HEK293 (cell line): Measurements from ENCODE around the gene CD1C.
"Not testable (repeated sequence)": the region's sequence is repeated elsewhere in the genome, so short reads cannot be mapped to it uniquely, and the experiment has no call there.

Experiments used
- CTCF ChIA-PET: fragments of 350-600 bp; formaldehyde crosslinking; extraction: SDS; loops from one replicate; lab custom pipeline; 2021; ENCODE audit warnings: antibody characterized with exemption; lab: Yijun Ruan, JAX
- POLR2A ChIA-PET: fragments of 300-600 bp; formaldehyde crosslinking; extraction: SDS; loops from one replicate; lab custom pipeline; 2020; ENCODE audit warnings: antibody characterized with exemption, inconsistent platforms; lab: Yijun Ruan, JAX
- H3K27ac ChIP-seq: fragments of 200-500 bp; sonication (Bioruptor generic); 2 replicates; pipeline ENCODE4 v1.5.1; 2014; ENCODE audit warnings: low read depth, low read length, control low read depth, inconsistent platforms; ENCODE audit errors: extremely low read depth
- H3K36me3 ChIP-seq, 2 experiments: fragments of 200-500 bp in 1 of 2; sonication (Bioruptor generic) in 1 of 2; 1 replicate in 1 of 2; 2 replicates in 1 of 2; pipeline ENCODE4 v1.5.1; 2014 to 2017; ENCODE audit warnings: inconsistent platforms in 2 of 2, low read length in 2 of 2; ENCODE audit not compliant: control insufficient read depth in 2 of 2, insufficient read depth in 1 of 2
- H3K4me1 ChIP-seq: fragments of 200-500 bp; sonication (Bioruptor generic); 2 replicates; pipeline ENCODE4 v1.5.1; 2014; ENCODE audit warnings: mild to moderate bottlenecking, low read length, inconsistent platforms; ENCODE audit not compliant: control insufficient read depth, insufficient read depth
- H3K4me3 ChIP-seq: 2 replicates; pipeline ENCODE4 v1.5.1; 2011; ENCODE audit warnings: low read depth, mild to moderate bottlenecking, control low read depth, low read length, moderate library complexity
- H3K9me3 ChIP-seq: fragments of 200-500 bp; sonication (Bioruptor generic); 2 replicates; pipeline ENCODE4 v1.5.1; 2014; ENCODE audit warnings: low read depth, low read length, inconsistent platforms; ENCODE audit not compliant: control insufficient read depth, insufficient read depth
- ATF2 ChIP-seq: fragments of 450-650 bp; formaldehyde crosslinking; IDR thresholded peaks from 2 replicates; pipeline ENCODE4 v1.5.1; 2016; ENCODE audit warnings: missing biosample characterization, missing genetic modification characterization, low read depth
- BCL11A ChIP-seq: fragments of 450-650 bp; formaldehyde crosslinking; IDR thresholded peaks from 2 replicates; pipeline ENCODE4 v1.5.1; 2016; ENCODE audit warnings: low read depth, missing biosample characterization, missing genetic modification characterization
- HIC1 ChIP-seq: fragments of 450-650 bp; formaldehyde crosslinking; IDR thresholded peaks from 2 replicates; pipeline ENCODE4 v1.5.1; 2016; ENCODE audit warnings: missing biosample characterization, missing genetic modification characterization
- KLF16 ChIP-seq: fragments of 450-650 bp; formaldehyde crosslinking; IDR thresholded peaks from 2 replicates; pipeline ENCODE4 v1.5.1; 2017; ENCODE audit warnings: missing biosample characterization, missing genetic modification characterization
- OSR2 ChIP-seq: fragments of 450-650 bp; formaldehyde crosslinking; IDR thresholded peaks from 2 replicates; pipeline ENCODE4 v1.5.1; 2016; ENCODE audit warnings: missing biosample characterization, missing genetic modification characterization
- YY2 ChIP-seq: fragments of 450-650 bp; formaldehyde crosslinking; IDR thresholded peaks from 2 replicates; pipeline ENCODE4 v1.5.1; 2016; ENCODE audit warnings: missing biosample characterization, missing genetic modification characterization
- ZNF121 ChIP-seq: fragments of 450-650 bp; formaldehyde crosslinking; IDR thresholded peaks from 2 replicates; pipeline ENCODE4 v1.5.1; 2016; ENCODE audit warnings: missing biosample characterization, missing genetic modification characterization
- ZNF169 ChIP-seq: fragments of 450-650 bp; formaldehyde crosslinking; IDR thresholded peaks from 2 replicates; pipeline ENCODE4 v1.5.1; 2016; ENCODE audit warnings: missing biosample characterization, missing genetic modification characterization
- ZNF335 ChIP-seq: fragments of 450-650 bp; formaldehyde crosslinking; conservative IDR thresholded peaks from 2 replicates; pipeline ENCODE4 v1.5.1; 2016; ENCODE audit warnings: missing biosample characterization, missing genetic modification characterization
- ZNF529 ChIP-seq: fragments of 450-650 bp; formaldehyde crosslinking; IDR thresholded peaks from 2 replicates; pipeline ENCODE4 v1.5.1; 2017; ENCODE audit warnings: missing genetic modification characterization, missing biosample characterization; ENCODE audit not compliant: insufficient replicate concordance
- ZNF530 ChIP-seq: fragments of 450-650 bp; formaldehyde crosslinking; IDR thresholded peaks from 2 replicates; pipeline ENCODE4 v1.5.1; 2016; ENCODE audit warnings: low read depth, missing biosample characterization, missing genetic modification characterization
- ZNF600 ChIP-seq: fragments of 450-650 bp; formaldehyde crosslinking; IDR thresholded peaks from 2 replicates; pipeline ENCODE4 v1.5.1; 2016; ENCODE audit warnings: missing biosample characterization, missing genetic modification characterization
- TF ChIP-seq, protein P1 (sequence below): fragments of 450-650 bp; formaldehyde crosslinking; IDR thresholded peaks from 2 replicates; pipeline ENCODE4 v1.5.1; 2017; ENCODE audit warnings: missing biosample characterization, missing genetic modification characterization
- TF ChIP-seq, protein P2 (sequence below): fragments of 450-650 bp; formaldehyde crosslinking; IDR thresholded peaks from 2 replicates; pipeline ENCODE4 v1.5.1; 2016; ENCODE audit warnings: missing biosample characterization, missing genetic modification characterization
- TF ChIP-seq, protein P3 (sequence below): fragments of 450-650 bp; formaldehyde crosslinking; IDR thresholded peaks from 2 replicates; pipeline ENCODE4 v1.5.1; 2016; ENCODE audit warnings: missing biosample characterization, missing genetic modification characterization
- TF ChIP-seq, protein P4 (sequence below): fragments of 450-650 bp; formaldehyde crosslinking; IDR thresholded peaks from 2 replicates; pipeline ENCODE4 v1.5.1; 2016; ENCODE audit warnings: missing biosample characterization, missing genetic modification characterization
- TF ChIP-seq, protein P5 (sequence below): fragments of 450-650 bp; IDR thresholded peaks from 2 replicates; pipeline ENCODE4 v1.5.1; 2018; ENCODE audit warnings: missing biosample characterization, mild to moderate bottlenecking, missing genetic modification characterization

CD1C gene

DNA sequence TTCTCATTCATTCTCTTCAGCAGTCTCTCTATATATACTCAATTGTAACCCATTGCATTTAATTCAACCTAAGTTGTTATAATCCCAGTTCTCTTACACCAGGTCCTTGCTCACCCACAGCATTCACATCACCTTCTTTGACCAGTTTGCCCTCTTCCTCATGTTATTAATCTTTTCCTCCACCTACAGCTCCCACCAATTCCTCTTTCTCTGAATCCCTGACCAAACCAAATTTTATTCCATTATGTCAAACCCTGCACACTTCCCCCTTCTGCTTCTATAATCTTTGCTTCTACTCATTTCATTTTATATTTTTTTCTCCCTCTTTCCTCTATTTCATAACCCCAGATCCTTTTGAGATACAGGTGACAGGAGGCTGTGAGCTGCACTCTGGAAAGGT is 34.1 kb upstream of the CD1C start:
- no peaks in the 10 kb centered on the region for H3K9me3 ChIP-seq
- no peaks in the 10 kb centered on the region for H3K4me1 ChIP-seq
- no peak overlapping the region for H3K27ac ChIP-seq
- ChIA-PET CTCF (no interaction called here), POLR2A (no interaction called here)
- TF ChIP-seq, protein P1, sequence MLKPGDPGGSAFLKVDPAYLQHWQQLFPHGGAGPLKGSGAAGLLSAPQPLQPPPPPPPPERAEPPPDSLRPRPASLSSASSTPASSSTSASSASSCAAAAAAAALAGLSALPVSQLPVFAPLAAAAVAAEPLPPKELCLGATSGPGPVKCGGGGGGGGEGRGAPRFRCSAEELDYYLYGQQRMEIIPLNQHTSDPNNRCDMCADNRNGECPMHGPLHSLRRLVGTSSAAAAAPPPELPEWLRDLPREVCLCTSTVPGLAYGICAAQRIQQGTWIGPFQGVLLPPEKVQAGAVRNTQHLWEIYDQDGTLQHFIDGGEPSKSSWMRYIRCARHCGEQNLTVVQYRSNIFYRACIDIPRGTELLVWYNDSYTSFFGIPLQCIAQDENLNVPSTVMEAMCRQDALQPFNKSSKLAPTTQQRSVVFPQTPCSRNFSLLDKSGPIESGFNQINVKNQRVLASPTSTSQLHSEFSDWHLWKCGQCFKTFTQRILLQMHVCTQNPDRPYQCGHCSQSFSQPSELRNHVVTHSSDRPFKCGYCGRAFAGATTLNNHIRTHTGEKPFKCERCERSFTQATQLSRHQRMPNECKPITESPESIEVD (tag by site-specific recombination): no peak
- TF ChIP-seq BCL11A (tag by site-specific recombination): no peak
- TF ChIP-seq, protein P2, sequence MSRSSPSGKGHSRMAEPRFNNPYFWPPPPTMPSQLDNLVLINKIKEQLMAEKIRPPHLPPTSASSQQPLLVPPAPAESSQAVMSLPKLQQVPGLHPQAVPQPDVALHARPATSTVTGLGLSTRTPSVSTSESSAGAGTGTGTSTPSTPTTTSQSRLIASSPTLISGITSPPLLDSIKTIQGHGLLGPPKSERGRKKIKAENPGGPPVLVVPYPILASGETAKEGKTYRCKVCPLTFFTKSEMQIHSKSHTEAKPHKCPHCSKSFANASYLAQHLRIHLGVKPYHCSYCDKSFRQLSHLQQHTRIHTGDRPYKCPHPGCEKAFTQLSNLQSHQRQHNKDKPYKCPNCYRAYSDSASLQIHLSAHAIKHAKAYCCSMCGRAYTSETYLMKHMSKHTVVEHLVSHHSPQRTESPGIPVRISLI (tag by site-specific recombination): no peak
- no peak for TF ChIP-seq YY2
- TF ChIP-seq, protein P3, sequence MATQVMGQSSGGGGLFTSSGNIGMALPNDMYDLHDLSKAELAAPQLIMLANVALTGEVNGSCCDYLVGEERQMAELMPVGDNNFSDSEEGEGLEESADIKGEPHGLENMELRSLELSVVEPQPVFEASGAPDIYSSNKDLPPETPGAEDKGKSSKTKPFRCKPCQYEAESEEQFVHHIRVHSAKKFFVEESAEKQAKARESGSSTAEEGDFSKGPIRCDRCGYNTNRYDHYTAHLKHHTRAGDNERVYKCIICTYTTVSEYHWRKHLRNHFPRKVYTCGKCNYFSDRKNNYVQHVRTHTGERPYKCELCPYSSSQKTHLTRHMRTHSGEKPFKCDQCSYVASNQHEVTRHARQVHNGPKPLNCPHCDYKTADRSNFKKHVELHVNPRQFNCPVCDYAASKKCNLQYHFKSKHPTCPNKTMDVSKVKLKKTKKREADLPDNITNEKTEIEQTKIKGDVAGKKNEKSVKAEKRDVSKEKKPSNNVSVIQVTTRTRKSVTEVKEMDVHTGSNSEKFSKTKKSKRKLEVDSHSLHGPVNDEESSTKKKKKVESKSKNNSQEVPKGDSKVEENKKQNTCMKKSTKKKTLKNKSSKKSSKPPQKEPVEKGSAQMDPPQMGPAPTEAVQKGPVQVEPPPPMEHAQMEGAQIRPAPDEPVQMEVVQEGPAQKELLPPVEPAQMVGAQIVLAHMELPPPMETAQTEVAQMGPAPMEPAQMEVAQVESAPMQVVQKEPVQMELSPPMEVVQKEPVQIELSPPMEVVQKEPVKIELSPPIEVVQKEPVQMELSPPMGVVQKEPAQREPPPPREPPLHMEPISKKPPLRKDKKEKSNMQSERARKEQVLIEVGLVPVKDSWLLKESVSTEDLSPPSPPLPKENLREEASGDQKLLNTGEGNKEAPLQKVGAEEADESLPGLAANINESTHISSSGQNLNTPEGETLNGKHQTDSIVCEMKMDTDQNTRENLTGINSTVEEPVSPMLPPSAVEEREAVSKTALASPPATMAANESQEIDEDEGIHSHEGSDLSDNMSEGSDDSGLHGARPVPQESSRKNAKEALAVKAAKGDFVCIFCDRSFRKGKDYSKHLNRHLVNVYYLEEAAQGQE (tag by site-specific recombination): no peak
- H3K36me3 ChIP-seq: no peaks in the 10 kb centered on the region
- H3K4me3 ChIP-seq: no peak overlapping the region

DNA sequence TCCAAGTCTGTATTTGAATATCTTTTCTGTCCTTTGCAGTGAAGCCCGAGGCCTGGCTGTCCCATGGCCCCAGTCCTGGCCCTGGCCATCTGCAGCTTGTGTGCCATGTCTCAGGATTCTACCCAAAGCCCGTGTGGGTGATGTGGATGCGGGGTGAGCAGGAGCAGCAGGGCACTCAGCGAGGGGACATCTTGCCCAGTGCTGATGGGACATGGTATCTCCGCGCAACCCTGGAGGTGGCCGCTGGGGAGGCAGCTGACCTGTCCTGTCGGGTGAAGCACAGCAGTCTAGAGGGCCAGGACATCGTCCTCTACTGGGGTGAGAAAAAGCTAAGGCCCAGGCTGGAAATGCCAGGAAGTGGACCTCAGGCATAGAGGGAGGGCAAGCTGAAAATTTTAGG is 33.0 kb upstream of the CD1C start:
- H3K36me3 ChIP-seq, H3K9me3 ChIP-seq, H3K4me3 ChIP-seq, H3K4me1 ChIP-seq, CTCF ChIA-PET, POLR2A ChIA-PET, H3K27ac ChIP-seq: not testable (repeated sequence)

DNA sequence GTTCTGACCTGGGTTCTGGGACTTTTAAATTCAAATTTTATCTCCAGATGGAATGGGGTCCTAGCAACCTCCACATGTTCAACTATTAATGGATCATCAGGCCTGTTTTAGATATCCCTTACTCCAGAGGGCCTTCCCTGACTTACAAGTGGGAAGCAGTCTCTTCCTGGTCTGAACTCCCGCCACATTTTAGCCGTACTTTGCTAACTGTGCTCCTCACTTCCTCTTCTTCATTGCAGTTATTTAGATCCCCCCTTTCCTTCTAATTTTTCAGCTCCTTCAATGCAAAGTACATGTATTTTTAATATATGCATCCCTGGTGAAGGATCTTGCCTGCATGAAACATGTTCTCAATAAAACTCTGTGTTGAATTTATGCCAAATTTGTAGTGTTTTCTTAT is 31.8 kb upstream of the CD1C start:
- H3K4me1 ChIP-seq: no peaks in the 10 kb centered on the region
- ChIA-PET POLR2A (no interaction called here), CTCF (no interaction called here)
- no peaks in the 10 kb centered on the region for H3K36me3 ChIP-seq
- no peaks in the 10 kb centered on the region for H3K9me3 ChIP-seq
- TF ChIP-seq, protein P4, sequence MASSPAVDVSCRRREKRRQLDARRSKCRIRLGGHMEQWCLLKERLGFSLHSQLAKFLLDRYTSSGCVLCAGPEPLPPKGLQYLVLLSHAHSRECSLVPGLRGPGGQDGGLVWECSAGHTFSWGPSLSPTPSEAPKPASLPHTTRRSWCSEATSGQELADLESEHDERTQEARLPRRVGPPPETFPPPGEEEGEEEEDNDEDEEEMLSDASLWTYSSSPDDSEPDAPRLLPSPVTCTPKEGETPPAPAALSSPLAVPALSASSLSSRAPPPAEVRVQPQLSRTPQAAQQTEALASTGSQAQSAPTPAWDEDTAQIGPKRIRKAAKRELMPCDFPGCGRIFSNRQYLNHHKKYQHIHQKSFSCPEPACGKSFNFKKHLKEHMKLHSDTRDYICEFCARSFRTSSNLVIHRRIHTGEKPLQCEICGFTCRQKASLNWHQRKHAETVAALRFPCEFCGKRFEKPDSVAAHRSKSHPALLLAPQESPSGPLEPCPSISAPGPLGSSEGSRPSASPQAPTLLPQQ (tag by site-specific recombination): no peak
- TF ChIP-seq OSR2 (no peak), ATF2 (tag by site-specific recombination) (no peak), ZNF529 (no peak), ZNF600 (no peak), KLF16 (tag by site-specific recombination) (no peak), ZNF121 (tag by site-specific recombination) (no peak), HIC1 (tag by site-specific recombination) (no peak), ZNF530 (tag by site-specific recombination) (no peak), ZNF335 (tag by site-specific recombination) (no peak), ZNF169 (tag by site-specific recombination) (no peak)
- TF ChIP-seq, protein P5, sequence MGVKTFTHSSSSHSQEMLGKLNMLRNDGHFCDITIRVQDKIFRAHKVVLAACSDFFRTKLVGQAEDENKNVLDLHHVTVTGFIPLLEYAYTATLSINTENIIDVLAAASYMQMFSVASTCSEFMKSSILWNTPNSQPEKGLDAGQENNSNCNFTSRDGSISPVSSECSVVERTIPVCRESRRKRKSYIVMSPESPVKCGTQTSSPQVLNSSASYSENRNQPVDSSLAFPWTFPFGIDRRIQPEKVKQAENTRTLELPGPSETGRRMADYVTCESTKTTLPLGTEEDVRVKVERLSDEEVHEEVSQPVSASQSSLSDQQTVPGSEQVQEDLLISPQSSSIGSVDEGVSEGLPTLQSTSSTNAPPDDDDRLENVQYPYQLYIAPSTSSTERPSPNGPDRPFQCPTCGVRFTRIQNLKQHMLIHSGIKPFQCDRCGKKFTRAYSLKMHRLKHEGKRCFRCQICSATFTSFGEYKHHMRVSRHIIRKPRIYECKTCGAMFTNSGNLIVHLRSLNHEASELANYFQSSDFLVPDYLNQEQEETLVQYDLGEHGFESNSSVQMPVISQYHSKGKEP: no peak
- no peak overlapping the region for H3K4me3 ChIP-seq
- no peak overlapping the region for H3K27ac ChIP-seq
